PFSK-1 (cell line): ENCODE results near the gene LBHD2.

Experiments
- POLR2AphosphoS5 ChIP-seq: IDR thresholded peaks from 2 replicates; pipeline ENCODE4 v1.6.1; 2012; ENCODE audit warnings: low read depth, mild to moderate bottlenecking, control low read depth, low read length, moderate library complexity
- TAF1 ChIP-seq: IDR thresholded peaks from 2 replicates; pipeline ENCODE4 v1.6.1; 2012; ENCODE audit warnings: low read length, control low read depth, borderline replicate concordance; ENCODE audit not compliant: insufficient read depth

GRCh38 chr14:103124501-103125001 is 40.5 kb downstream of the LBHD2 start:
- TF ChIP-seq TAF1, result no peak
- TF ChIP-seq POLR2AphosphoS5, result no peak
